RWPE2 (cell line): Measurements from ENCODE around the gene H2AZ2.
"Not testable (repeated sequence)": the region's sequence is repeated elsewhere in the genome, so short reads cannot be mapped to it uniquely, and the experiment has no call there.

Experiments used
- ATAC-seq: fragments of 200-7000 bp; cut with Tn5 transposase; 3 replicates; pipeline ENCODE4 v1.9.1; 2021; ENCODE audit warnings: low read depth
- DNase-seq: peaks from one replicate; pipeline ENCODE4 v3.0.0-alpha.2; 2020; ENCODE audit warnings: low spot score
- H3K27ac ChIP-seq: fragments of 450-650 bp; 2 replicates; pipeline ENCODE4 v1.5.1; 2017; ENCODE audit warnings: mild to moderate bottlenecking; ENCODE audit not compliant: poor library complexity, severe bottlenecking
- H3K27me3 ChIP-seq: fragments of 250-450 bp; sonication (Bioruptor Pico); 2 replicates; pipeline ENCODE4 v1.5.1; 2021; ENCODE audit warnings: mild to moderate bottlenecking, moderate library complexity; ENCODE audit not compliant: insufficient read depth, poor library complexity, severe bottlenecking
- H3K36me3 ChIP-seq: fragments of 250-450 bp; sonication (Bioruptor Pico); 2 replicates; pipeline ENCODE4 v1.5.1; 2020; ENCODE audit warnings: low read depth, mild to moderate bottlenecking, moderate library complexity
- H3K4me1 ChIP-seq: fragments of 250-450 bp; sonication (Bioruptor Pico); 2 replicates; pipeline ENCODE4 v1.5.1; 2021; ENCODE audit warnings: mild to moderate bottlenecking, moderate library complexity; ENCODE audit not compliant: insufficient read depth, poor library complexity, severe bottlenecking
- H3K4me3 ChIP-seq: fragments of 250-450 bp; sonication (Bioruptor Pico); 2 replicates; pipeline ENCODE4 v1.5.1; 2021; ENCODE audit warnings: mild to moderate bottlenecking, moderate library complexity; ENCODE audit not compliant: severe bottlenecking
- H3K9me3 ChIP-seq: fragments of 250-450 bp; sonication (Bioruptor Pico); 2 replicates; pipeline ENCODE4 v1.5.1; 2021; ENCODE audit warnings: mild to moderate bottlenecking, moderate library complexity; ENCODE audit not compliant: severe bottlenecking
- TF ChIP-seq, protein P1 (sequence below): fragments of 450-650 bp; IDR thresholded peaks from one replicate; pipeline ENCODE4 v1.5.1; 2017; ENCODE audit warnings: mild to moderate bottlenecking, moderate library complexity; ENCODE audit not compliant: poor library complexity, severe bottlenecking

The H2AZ2 gene

DNA sequence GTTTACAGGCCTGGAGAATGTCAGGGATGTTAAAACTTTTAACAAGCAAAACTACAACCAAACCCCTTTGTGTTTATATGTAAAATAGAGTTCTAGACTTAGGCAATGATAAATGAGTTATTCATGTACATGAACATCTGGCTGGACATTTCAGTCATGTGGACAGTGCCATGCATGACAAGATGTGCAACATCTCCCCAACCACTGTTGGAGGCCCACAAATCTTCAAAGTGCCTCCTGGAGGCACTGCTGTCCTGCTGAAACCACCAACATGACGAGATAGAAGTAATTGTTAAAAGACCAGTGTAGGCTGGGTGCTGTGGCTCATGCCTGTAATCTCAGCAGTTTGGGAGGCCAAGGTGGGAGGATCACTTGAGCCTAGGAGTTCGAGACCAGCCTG, 33.0 kb downstream of the H2AZ2 start:
- no peaks in the 10 kb centered on the region for H3K27me3 ChIP-seq
- TF ChIP-seq, protein P1, sequence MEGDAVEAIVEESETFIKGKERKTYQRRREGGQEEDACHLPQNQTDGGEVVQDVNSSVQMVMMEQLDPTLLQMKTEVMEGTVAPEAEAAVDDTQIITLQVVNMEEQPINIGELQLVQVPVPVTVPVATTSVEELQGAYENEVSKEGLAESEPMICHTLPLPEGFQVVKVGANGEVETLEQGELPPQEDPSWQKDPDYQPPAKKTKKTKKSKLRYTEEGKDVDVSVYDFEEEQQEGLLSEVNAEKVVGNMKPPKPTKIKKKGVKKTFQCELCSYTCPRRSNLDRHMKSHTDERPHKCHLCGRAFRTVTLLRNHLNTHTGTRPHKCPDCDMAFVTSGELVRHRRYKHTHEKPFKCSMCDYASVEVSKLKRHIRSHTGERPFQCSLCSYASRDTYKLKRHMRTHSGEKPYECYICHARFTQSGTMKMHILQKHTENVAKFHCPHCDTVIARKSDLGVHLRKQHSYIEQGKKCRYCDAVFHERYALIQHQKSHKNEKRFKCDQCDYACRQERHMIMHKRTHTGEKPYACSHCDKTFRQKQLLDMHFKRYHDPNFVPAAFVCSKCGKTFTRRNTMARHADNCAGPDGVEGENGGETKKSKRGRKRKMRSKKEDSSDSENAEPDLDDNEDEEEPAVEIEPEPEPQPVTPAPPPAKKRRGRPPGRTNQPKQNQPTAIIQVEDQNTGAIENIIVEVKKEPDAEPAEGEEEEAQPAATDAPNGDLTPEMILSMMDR, result no peak
- no peak for DNase-seq
- H3K27ac ChIP-seq, result no peak overlapping the region
- no peak overlapping the region for H3K4me3 ChIP-seq
- H3K9me3 ChIP-seq, result no peaks in the 10 kb centered on the region
- peaks cover 8% of the 10 kb centered on the region for H3K4me1 ChIP-seq
- no peaks in the 10 kb centered on the region for H3K36me3 ChIP-seq
- ATAC-seq, result no peak

DNA sequence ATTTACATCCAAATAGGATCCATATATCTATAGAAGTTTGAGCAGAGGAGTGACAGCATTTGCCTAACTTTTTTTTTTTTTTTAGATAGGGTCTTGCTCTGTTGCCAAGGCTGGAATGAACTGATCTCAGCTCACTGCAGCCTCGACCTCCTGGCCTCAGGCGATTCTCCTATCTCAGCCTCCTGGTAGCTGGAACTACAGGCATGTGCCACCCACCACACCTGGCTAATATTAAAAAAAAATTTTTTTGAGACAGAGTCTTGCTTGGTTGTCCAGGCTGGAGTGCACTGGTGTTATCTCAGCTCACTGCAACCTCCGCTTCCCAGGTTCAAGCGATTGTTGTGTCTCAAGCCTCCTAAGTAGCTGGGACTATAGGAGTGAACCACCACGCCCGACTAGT, 36.3 kb downstream of the H2AZ2 start:
- no peak overlapping the region for H3K4me3 ChIP-seq
- no peak for ATAC-seq
- TF ChIP-seq, protein P1, result no peak

DNA sequence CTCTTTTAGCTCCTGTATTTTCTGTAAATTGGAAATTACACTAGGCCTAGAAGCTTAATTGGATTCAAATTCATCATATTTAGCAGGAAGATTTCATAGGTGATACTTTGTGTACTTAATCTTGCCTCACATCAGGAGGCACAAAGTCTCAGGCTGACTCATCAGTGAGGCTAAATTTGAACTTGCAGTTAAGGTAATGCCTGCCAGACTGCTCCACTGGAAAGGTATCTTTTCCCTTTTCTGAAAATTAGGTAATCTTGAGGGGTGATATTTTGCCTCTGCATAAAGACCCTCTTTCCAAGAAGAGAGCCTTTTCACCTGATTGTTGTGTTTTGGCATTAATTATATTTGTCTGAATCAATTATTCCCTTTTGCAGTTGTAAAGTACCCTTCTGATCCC, 36.8 kb downstream of the H2AZ2 start:
- no peak overlapping the region for H3K4me3 ChIP-seq
- no peaks in the 10 kb centered on the region for H3K9me3 ChIP-seq
- ATAC-seq (peak; percentile 82), DNase-seq (no peak)
- H3K27ac ChIP-seq, result no peak overlapping the region
- H3K4me1 ChIP-seq, result peaks cover 8% of the 10 kb centered on the region
- H3K36me3 ChIP-seq, result no peaks in the 10 kb centered on the region
- H3K27me3 ChIP-seq, result no peaks in the 10 kb centered on the region
- TF ChIP-seq, protein P1, result no peak

More for the DNA sequence above, 36.3 kb downstream of the H2AZ2 start:
- no peaks in the 10 kb centered on the region for H3K27me3 ChIP-seq
- peaks cover 8% of the 10 kb centered on the region for H3K4me1 ChIP-seq
- DNase-seq, result no peak
- no peak overlapping the region for H3K27ac ChIP-seq
- no peaks in the 10 kb centered on the region for H3K36me3 ChIP-seq
- H3K9me3 ChIP-seq, result no peaks in the 10 kb centered on the region

DNA sequence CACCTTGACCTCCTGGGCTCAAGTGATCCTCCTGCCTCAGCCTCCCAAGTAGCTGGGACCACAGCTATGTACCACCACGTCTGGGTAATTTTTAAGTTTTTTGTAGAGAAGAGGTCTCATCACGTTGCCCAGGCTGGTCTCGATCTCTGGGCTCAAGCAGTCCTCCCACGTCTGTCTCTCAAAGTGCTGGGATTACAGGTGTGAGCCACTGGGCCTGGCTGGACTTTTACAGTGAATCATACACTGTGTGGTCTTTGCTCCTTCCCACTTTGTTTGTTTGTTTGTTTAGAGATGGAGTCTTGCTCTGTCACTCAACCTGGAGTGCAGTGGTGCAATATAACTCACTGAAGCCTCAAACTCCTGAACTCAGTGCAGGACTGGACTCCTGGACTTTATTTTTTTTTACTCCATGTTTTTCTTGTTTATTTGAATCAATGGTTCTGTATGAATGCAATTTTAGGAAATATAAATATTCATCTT, 38.9 kb downstream of the H2AZ2 start:
- TF ChIP-seq, protein P1, result no peak
- H3K9me3 ChIP-seq, result no peaks in the 10 kb centered on the region
- H3K27ac ChIP-seq, result no peak overlapping the region
- peaks cover 8% of the 10 kb centered on the region for H3K4me1 ChIP-seq
- DNase-seq (no peak), ATAC-seq (no peak)
- H3K4me3 ChIP-seq, result no peak overlapping the region
- H3K36me3 ChIP-seq, result no peaks in the 10 kb centered on the region; the same call in 1 of the 2 replicates
- H3K27me3 ChIP-seq, result no peaks in the 10 kb centered on the region

DNA sequence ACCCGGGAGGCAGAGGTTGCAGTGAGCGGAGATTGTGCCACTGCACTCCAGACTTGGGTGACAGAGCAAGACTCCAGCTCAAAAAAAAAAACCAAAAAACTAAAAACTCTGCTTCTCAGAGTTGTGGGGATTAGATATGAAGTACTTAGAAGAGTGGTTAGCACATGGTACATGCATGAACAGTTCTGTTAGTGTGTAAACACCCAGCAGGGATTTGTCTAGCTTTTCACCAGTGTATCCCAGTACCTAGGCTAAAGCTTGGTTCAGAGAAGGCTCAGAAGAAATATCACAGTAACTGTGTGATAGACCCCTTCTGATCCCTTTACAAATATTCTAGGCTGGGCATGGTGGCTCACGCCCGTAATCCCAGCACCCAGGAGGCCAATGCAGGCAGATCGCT, 41.9 kb downstream of the H2AZ2 start:
- no peaks in the 10 kb centered on the region for H3K9me3 ChIP-seq
- ATAC-seq (peak; percentile 21; the same call in 1 of the 3 replicates), DNase-seq (no peak)
- H3K36me3 ChIP-seq, result peaks cover 26% of the 10 kb centered on the region
- TF ChIP-seq, protein P1, result no peak
- H3K27ac ChIP-seq, result peak overlapping the region; percentile 34
- H3K27me3 ChIP-seq, result no peaks in the 10 kb centered on the region
- peaks cover 8% of the 10 kb centered on the region for H3K4me1 ChIP-seq
- H3K4me3 ChIP-seq, result no peak overlapping the region

DNA sequence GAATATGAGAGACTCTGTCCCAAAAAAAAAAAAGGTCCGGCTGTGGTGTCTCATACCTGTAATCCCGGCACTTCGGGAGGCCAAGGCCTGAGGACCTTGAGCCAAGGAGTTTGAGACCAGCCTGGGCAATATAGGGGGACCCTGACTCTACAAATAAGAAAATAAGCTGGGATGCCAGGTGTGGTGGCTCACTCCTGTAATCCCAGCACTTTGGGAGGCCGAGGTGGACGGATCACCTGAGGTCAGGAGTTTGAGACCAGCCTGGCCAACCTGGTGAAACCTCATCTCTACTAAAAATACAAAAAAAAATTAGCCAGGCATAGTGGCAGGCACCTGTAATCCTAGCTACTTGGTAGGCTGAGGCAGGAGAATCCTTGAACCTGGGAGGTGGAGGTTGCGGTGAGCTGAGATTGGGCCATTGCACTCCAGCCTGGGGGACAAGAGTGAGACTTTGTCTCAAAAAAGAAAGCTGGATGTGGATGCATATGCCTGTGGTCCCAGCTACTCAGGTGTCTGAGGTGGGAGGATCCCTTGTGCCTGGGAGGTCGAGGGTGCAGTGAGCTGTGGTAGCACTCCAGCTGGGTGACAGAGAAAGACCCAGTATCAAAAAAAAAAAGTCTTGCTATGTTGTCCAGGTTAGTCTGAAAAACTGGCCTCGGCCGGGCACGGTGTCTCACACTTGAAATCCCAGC, 43.9 kb downstream of the H2AZ2 start:
- H3K9me3 ChIP-seq, H3K4me3 ChIP-seq, H3K27me3 ChIP-seq, DNase-seq, H3K4me1 ChIP-seq: not testable (repeated sequence)
- ATAC-seq, result peak; percentile 13
- peak overlapping the region; percentile 34 for H3K27ac ChIP-seq
- H3K36me3 ChIP-seq, result peaks cover 46% of the 10 kb centered on the region
